NCI-H1436 (cell line): ENCODE results near the gene ORAI3.

Source experiments
- DNase-seq: peaks from one replicate; lab custom pipeline; 2025; lab: John Stamatoyannopoulos, UW

The ORAI3 gene

DNA sequence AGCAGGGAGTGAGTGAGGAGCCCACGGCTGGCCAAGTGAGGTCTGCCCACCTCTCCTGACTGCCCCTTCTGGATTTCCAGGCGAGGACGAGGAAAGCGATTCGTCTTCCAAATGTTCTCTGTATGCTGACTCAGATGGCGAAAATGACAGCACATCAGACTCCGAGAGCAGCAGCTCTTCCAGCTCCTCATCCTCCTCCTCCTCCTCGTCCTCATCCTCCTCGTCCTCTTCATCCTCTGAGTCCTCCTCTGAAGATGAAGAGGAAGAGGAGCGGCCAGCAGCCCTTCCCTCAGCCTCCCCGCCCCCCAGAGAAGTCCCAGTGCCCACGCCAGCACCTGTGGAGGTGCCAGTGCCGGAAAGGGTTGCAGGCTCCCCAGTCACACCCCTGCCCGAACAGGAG, 22.4 kb downstream of the ORAI3 start:
- no peak for DNase-seq

DNA sequence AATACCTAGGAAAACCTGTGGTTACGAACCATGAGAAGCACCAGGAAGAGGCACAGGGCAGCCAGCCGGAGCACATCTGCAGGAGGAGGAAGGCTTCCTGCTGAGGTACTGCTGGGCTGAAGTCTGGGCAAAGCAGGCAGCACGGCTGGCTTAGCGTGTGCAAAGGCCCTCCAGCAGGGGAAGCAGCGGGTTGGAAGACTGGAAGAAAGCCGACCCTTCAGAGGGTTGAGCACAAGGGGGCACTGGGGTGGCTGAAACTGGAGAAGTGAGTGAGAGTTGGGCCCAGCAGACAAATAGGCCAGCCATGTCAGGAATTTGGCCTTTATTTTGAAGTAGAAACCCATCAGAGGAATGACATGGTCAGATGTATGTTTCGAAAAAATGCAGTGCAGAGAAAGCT, 24.0 kb downstream of the ORAI3 start:
- DNase-seq = no peak

DNA sequence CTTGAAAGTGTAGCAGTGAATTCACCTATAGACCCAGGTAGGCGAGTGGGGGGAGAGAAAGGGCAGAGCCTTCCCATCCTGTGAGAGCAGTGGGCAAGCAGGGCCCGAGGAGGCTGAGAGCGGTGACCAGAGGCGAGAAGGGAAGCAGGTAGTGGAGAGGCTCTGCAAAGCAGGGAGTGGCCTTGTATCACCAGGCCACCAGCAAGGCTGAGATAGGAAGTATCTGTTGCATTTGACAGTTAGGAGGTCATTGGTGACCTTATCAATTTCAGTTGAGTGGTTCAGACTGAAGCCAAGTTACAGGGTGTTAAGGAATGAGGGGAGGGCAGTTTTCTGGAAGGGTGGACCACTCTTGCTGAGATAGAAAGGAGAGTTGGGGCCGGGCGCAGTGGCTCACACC, 25.5 kb downstream of the ORAI3 start:
- DNase-seq = no peak

DNA sequence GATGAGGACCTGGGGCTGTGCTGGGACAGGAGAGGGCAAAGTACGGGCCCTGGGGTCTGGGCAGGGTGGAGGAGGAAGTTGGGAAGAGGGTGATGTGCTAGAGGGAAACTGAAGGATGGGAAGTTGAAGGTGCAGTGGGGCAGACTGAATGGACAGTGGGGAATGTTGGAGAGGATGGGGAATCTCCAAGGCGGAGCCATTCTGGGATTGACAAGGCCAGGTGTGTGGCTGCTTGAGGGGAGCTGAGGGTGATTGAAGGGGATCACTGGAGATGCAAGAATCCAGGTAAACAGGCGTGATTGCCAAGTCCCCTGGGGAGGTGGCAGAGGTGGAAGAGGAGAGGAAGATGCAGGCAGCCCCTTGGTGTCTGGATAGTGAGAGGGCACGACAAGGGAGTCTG, 27.6 kb downstream of the ORAI3 start:
- no peak for DNase-seq

DNA sequence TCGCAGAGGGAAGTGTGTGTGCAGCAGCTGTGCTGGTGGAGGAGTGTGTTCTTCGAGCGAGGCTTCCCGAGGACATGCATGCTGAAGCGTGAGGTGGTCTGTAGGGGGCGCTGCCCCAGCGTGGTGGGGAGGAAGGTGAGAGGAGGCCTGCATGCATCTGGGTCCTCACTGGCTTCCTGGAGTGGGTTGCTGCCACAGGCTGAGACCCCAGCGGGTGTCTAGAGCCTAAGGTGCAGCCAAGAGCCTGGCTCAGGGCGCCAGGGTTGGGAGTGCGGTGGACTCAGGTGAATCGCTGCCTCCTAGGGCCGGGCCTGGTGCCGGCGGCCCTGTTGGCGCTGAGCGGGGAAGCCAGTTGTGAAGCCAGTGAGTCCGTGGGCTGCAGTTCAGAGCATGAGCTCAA, 28.6 kb downstream of the ORAI3 start:
- DNase-seq = no peak

DNA sequence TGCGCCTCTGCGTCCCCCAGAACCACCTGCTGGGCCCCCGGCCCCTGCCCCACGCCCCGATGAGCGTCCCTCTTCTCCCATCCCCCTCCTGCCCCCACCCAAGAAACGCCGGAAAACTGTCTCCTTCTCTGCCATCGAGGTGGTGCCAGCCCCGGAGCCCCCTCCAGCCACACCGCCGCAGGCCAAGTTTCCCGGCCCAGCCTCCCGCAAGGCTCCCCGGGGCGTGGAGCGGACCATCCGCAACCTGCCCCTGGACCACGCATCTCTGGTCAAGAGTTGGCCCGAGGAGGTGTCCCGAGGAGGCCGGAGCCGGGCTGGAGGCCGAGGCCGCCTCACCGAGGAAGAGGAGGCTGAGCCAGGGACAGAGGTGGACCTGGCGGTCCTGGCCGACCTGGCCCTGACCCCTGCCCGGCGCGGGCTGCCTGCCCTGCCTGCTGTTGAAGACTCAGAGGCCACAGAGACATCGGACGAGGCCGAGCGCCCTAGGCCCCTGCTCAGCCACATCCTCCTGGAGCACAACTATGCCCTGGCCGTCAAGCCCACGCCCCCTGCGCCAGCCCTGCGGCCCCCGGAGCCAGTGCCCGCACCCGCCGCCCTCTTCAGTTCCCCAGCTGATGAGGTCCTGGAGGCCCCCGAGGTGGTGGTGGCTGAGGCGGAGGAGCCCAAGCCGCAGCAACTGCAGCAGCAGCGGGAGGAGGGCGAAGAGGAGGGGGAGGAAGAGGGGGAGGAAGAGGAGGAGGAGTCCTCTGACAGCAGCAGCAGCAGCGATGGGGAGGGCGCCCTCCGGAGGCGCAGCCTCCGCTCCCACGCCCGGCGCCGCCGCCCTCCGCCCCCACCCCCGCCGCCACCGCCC, 30.5 kb downstream of the ORAI3 start:
- DNase-seq = no peak

DNA sequence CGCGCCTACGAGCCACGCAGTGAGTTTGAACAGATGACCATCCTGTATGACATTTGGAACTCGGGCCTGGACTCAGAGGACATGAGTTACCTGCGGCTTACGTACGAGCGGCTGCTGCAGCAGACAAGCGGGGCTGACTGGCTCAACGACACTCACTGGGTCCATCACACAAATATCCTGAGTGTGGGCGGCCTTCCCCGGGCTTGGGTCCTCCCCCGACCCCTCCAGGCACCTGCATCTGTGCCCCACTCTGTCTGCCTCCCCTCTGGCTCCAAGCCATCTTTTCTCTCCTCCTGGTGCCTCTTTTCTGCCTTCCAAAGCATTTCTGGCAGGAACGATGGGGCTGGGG, 31.1 kb downstream of the ORAI3 start:
- DNase-seq = no peak

DNA sequence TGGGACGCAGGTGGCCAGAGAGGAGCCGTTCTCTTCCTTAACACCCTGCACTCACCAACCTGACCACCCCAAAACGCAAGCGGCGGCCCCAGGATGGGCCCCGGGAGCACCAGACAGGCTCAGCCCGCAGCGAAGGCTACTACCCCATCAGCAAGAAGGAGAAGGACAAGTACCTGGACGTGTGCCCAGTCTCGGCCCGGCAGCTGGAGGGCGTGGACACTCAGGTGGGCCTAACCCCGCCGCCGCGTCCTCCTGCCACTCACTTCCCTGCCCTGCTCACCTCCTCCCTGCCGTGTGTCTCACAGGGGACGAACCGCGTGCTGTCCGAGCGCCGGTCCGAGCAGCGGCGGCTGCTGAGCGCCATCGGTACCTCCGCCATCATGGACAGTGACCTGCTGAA, 31.6 kb downstream of the ORAI3 start:
- no peak for DNase-seq

DNA sequence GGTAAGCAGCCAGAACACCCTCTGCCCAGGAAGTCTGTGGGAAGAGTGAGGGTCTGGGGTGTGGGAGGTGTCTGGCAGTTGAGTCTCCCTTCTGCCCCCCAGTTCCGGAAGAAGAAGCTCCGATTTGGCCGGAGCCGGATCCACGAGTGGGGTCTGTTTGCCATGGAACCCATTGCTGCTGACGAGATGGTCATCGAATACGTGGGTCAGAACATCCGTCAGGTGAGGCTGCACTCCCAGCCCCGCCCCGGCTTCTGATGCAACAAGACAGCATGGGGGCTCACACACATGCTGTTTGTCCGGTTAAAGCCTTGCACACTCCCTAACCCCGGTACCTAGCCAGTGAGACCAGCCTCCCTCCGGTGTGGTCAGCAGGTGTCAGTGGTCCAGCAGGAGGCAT, 32.1 kb downstream of the ORAI3 start:
- DNase-seq = no peak

DNA sequence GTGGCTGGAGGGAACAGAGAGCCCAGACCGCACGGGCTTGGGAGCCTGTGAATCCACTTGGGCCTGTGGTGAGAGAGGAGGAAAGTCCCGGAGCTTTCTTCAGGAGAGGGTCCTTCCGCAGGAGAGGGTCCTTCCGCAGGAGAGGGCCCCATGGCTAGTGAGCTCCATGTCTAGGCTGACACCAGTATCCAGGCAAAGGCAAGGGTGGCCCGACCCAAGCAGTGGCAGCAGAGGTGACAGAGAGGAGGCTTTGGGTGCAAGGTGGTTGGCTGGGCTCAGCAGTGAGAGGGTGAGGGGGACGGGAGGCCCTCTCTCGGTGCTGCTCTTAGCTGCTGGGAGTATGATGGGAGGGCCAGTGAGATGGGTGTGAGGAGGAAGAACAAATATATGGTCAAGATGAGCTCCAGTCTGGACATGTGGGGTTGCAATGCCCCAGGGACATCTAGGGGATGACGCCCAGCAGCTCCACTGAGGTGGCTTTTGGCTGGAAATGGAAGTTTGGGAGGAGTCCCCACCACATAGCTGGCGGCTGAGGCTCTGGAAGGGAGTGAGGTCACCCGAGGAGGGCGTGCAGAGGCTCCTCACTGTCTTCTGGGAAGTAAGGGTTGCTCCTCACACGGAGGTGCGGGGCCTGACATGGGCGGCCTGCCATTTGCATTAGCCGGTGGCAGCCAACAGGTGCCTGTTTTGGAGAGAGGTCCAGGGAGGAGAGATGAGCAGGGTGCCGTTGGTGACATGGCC, 33.9 kb downstream of the ORAI3 start:
- DNase-seq = no peak

DNA sequence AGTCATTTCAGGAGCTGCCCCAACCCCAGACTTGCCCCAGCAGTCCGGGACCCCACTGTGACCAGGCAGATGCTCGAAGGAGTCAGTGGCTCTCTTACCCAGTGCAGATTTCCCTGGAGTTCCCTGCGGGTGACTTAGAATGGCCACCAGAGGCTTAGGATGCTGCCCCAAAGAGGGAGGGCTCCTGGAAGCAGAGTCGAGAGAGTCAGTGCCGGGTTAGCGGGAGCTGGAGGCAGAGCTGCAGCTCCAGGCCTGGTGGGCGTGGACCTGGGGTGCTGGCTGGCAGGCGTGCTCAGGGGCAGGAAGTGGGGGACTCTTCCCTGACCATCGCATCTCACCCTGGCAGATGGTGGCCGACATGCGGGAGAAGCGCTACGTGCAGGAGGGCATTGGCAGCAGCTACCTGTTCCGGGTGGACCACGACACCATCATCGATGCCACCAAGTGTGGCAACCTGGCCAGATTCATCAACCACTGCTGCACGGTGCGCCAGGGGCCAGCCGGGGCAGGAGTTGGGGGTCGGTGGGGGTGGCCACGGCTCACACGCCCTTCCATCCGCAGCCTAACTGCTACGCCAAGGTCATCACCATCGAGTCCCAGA, 34.5 kb downstream of the ORAI3 start:
- no peak for DNase-seq

DNA sequence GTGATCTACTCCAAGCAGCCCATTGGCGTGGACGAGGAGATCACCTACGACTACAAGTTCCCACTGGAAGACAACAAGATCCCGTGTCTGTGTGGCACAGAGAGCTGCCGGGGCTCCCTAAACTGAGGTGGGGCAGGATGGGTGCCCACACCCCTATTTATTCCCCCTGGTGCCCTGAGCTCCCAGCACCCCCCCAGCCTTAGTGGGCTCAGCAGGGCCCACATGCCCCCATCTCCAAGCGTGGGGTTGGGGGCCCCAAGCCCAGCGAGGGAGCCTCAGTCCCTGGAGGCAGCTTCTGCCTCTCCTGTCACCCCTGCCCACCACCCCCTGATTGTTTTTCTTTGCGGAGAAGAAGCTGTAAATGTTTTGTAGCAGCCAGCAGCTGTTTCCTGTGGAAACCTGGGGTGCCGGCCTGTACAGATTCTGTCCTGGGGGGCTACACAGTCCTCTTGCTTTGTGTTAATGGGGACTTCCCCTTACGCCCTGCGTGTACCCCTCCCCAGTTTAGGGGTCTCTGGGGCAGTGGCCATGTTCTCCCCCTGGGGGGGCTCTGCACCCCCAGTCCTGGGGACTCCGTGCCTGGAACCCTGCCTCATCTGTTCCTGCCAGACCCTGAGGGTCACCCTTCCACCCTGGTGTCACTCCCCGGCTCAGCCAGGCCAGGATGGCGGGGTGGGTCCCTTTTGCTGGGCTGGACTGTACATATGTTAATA, 35.2 kb downstream of the ORAI3 start:
- DNase-seq = no peak

DNA sequence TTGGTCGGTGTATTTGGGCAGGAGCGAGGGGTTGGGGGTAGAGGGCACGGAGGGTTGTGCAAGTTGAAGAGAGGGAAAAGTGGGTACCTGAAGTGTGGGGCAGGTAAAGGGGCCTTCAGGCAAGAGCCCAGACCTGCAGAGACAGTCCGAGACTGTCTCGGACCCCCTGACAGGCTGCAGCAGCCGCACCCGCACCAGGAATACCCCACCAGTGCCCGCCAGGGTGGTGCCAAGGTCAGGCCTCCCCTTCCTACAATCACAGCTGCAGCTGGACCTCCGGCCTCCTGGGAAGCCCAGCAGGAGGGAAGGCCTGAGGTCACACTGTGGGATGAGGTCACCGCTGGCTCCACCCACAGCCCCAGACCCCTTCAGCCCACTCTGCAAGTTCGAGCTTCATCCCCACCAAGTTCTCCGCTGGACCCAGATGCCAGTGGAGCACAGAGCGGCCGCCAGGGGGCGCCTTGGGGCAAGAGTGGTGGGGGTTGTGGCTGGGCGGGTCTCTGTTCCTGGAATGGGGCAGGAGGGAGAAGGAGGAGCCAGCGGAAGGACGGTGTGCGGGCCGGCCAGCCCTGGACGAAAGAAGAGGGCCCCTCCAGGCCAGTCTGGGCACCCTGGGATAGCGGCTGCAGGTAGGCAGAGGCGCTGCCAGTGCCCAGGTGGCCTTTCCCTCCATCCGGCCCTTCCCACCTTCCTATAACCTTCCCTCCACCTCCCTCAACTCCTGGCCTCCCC, 36.0 kb downstream of the ORAI3 start, which contains the start of gene HSD3B7:
Gene HSD3B7 (plus strand): TSS at position 539 of the 732 bp plus-strand sequence. CDS start 452 bp downstream, outside the sequence.
- DNase-seq = peak; percentile 71

DNA sequence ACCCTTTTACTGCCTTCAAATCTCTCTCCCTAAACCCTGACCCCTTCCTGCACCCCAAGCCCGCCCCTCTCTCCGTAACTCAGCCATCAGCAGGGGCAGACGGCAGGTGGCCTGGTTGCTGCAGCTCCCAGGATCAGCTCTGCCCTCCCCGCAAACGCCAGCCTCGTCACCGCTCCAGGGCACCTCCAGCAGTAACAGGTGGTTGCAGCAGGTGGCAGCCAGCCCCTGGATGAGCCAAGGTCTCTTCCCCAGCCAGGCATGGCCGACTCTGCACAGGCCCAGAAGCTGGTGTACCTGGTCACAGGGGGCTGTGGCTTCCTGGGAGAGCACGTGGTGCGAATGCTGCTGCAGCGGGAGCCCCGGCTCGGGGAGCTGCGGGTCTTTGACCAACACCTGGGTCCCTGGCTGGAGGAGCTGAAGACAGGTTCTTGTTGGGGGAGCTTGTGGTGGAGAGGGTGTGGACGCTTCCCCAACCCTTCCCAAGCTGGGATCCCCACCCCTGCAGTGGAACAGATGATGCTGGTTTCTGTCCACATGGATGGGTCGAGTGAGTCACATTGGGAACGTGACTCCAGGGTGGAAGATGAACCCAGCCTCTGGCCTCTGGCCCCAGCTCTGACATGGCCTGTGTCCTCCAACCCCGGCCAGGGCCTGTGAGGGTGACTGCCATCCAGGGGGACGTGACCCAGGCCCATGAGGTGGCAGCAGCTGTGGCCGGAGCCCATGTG, 36.7 kb downstream of the ORAI3 start:
- peak; percentile 64 for DNase-seq

DNA sequence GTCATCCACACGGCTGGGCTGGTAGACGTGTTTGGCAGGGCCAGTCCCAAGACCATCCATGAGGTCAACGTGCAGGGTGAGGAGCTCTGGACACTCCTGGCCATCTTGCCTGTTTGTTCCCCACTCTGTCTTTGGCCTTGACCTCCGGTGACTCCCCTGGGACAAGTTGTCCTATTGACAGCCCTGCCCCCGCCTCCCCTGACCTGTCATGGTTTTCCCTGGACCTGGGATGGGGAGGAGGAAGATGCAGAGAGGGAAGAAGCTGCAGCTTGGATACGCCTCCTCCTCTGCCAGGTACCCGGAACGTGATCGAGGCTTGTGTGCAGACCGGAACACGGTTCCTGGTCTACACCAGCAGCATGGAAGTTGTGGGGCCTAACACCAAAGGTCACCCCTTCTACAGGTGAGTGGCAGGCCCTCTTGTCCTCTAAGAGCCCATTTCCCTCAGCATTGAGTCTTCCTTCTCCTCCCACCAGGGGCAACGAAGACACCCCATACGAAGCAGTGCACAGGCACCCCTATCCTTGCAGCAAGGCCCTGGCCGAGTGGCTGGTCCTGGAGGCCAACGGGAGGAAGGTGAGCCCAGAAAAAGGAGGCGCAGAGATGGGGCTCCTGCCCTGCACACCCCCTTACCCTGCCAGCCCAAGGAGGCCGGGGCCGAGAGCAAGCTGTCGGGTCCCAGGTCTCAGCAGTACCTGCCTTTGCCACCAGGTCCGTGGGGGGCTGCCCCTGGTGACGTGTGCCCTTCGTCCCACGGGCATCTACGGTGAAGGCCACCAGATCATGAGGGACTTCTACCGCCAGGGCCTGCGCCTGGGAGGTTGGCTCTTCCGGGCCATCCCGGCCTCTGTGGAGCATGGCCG, 37.5 kb downstream of the ORAI3 start:
- DNase-seq = no peak

DNA sequence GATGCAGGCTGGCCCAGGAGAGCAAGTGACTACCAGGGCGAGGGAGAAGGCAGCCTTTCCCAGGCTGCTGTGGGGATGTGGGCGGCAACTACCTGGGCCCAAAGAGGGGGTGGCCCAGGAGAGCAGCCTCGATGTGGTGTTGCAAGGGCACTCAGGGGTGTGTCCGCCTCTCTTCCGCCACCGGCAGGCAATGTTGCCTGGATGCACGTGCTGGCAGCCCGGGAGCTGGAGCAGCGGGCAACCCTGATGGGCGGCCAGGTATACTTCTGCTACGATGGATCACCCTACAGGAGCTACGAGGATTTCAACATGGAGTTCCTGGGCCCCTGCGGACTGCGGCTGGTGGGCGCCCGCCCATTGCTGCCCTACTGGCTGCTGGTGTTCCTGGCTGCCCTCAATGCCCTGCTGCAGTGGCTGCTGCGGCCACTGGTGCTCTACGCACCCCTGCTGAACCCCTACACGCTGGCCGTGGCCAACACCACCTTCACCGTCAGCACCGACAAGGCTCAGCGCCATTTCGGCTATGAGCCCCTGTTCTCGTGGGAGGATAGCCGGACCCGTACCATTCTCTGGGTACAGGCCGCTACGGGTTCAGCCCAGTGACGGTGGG, 38.8 kb downstream of the ORAI3 start:
- no peak for DNase-seq

DNA sequence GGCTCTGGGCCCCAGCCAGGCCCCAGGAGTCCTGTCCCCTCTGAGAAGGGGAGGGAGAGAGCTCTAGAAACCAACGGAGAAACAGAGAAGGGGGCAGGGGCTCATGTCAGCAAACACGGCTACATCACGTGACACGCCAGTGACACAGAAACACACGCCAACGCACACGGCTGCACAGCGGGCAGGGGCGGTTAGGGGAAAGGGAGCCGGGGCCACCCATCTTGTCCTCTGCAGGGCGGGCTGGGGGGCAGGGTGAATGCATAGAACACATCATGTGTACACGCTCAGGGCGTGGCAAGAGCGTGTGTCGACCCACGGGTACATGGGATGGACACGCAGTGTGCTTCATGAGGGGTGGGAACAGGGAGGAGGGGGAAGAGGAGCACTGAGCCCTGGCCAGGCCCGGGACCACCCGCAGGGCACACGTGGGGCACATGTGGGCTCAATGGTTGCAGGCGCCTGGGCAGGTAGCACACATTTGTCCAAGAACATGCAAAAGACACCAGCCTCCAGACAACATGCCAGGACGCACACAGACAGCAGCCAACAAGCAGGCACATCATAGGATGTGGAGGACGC, 40.7 kb downstream of the ORAI3 start:
- no peak for DNase-seq

DNA sequence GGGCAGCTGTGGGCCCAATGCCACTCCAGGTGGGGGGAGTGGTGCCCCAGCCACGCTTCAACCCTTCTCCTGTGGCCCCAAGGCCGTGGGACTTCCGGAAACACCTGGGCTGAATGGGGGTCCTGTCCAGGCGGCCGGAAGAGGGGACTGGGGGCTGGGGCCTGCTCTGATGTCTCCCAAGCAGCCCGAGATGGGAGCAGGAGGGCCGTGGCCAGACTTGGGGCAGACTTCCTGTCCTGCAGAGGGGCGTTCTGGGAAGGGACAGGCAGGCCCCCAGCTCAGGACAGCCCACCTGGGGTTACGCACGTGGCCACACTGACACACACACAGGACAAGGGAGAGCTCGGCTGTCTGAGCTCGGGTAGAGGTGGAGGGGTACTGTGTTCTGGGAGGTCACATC, 41.2 kb downstream of the ORAI3 start:
- no peak for DNase-seq

DNA sequence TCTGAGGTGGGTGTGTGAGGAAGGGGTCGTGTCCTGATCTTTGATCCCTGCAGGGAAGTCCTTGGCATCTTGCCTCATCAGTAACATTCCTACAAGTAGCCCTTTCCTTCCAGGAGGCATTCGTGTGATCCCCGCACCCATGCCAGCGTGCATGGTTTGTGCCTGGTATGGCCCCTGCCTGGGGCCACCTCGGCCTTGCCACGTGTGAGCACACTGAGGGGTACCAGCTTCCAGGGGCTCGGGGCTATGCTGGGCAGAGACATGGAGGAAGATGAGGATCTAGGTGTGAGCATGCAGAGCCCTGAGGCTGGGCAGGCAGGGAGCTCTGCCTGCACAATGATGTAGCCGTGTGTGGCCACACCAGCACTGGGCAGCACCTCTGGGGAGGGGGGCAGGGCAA, 42.2 kb downstream of the ORAI3 start:
- no peak for DNase-seq
